NCI-H187 (cell line): Measurements from ENCODE around the gene SETBP1.

Source experiments
- DNase-seq, 2 experiments: peaks; one replicate each; lab custom pipeline; 2025; lab: John Stamatoyannopoulos, UW

Gene SETBP1

DNA sequence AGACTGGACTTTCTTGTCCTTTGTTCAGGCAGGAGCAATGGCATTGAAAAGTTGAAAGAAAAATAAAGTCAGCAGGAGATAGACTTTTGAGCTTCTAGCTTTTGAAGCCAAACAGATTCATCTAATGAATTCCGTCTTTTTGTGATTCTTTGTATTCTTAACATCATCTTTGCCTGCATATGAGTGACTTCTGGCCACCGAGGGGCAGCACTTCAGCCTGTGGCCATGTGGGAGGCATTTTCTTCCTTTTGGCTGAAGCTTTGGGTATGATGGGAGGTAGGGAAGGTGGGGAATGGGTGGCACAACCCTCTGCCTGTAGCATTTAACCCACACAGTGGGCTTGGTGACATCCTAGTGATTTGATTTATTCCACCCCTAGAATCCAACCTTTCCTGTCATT, 220.6 kb downstream of the SETBP1 start:
- DNase-seq, result no peak

DNA sequence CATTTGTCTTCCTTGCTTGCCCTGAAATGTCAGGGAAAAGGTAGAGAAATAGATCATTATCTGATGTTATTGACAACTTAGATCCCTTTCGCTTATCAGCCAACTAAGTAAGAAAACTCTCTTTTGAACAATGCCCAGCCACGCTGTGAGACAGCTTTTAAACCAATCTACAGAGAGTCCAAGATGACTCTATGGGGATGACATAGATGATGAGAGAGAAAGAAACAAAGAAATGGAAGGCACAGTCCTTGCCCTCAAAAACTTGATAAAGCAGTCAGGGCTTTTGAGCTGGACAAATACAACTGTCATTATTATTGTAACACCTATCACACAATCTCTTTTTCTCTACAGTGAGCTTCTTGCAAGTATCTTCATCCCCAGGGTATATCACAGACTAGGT, 222.6 kb downstream of the SETBP1 start:
- DNase-seq, result no peak

- DNase-seq, result no peak
Observed at GRCh38 chr18:44904768-44905167, 224.1 kb downstream of the SETBP1 start.

DNA sequence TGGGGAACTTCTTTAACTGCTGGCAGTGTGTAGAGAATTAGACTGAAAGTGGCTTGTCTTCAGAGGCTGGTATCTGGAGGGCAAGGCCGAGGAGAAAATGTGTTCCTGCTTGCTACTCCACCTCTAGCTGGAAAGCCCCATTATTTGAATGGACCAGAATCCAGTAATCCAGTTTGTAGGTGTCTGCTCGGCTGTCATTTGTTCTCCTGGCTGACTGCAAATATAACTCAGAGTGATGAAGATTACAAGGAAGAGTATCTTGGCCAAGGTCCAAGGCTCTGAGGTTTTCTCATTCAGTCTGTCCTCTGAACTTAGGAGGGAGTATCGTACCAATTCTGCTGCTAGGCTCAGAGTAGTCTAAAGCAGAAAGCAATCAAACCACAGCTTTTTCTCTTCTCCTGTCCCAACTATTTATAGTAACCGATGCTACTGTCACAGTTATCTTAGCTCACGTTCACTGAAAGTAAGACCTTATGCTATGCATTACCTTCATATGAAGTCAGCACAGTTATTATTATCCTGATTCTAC, 228.6 kb downstream of the SETBP1 start:
- DNase-seq, result no peak

DNA sequence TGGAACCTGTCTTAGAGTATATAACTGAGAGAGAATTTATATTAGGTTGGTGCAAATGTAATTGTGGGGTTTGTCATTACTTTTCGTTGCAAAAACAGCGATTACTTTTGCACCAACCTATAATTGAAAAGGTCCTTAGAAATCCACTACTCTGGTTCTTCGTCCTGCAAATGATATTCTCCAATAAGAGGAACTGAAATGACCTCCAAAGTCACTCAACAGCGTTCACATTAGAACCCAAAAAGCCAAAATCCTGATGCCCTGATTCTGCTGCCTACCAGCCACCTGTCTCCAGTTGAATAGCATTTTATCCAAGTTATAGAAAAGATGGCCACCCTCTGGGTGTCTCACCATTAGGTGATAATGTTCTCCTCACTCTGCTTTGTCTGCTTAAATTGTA, 230.6 kb downstream of the SETBP1 start:
- DNase-seq, result no peak

DNA sequence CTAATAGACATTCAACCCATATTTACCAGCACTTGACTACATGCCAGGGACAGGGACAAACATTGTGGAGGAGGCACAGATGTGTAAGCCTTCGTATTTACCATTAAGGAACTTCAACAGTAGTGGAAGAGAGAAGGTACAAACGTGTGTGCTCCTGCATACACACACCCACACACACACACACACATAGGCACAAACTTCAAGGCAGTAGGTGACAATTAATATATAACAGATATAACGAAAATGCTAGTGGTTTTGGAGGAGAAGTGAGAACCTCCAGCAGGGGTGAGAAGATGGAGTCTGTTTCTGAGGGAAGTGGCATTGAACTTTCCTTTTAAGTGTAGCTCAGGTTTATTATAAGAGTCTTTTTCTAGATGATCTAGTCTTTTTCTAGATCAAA, 231.1 kb downstream of the SETBP1 start:
- DNase-seq, result no peak

DNA sequence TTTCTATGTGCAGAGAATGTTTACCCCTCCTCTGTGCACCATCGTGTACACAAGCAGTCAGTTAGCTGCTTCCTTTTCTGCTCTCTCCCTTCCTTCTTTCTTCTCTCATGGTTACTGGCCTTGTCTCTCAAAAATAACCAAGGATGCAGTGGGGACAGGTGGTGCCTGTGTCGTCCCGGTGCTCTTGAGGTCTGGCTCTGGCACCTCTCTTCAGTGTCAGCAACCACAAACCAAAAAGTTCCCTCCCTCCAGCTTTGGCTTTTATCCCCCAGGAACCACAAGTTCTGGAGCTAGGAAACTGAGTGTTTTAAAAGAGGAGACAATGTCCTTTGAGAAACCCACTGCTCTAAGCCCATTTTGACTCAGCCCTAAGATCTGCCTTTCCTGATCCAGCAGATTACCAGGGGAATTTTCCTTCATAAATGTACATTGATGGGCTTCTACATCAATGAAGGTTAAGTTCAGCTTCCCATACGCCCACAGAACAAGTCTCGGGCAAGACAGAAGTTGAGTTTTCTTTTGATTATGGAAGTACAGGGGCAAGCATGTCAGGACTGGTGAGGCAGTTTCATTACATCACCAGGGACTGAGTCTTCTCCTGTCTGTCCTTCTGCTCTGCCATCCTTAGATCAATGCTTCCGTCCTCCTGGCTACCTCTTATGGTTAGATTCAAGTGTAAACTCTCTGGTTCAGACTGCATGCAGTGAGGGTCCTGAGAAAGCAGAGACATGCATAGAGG, 232.2 kb downstream of the SETBP1 start:
- no peak for DNase-seq

- no peak for DNase-seq
Observed at GRCh38 chr18:44914028-44914427, 233.3 kb downstream of the SETBP1 start.

DNA sequence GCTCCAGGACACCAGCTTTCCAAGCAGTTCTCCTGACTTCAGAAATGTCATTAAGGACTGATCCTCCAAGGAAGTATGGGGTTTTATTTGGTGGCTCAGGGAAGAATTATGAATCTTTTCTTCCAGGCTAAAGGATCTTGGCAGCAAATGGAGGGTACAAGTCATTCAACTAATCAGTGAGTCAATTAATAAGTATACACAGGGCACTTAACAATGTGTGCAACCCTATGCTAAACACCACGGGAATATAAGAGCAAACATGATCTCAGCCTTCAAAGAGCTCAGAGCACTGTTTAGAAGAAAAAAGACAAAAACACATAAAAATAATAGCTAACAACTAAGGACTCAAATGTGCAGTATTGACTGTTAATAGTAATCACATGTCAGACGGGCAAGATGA, 234.5 kb downstream of the SETBP1 start:
- no peak for DNase-seq

- no peak for DNase-seq
Observed at GRCh38 chr18:44915661-44916060, 235.0 kb downstream of the SETBP1 start.

DNA sequence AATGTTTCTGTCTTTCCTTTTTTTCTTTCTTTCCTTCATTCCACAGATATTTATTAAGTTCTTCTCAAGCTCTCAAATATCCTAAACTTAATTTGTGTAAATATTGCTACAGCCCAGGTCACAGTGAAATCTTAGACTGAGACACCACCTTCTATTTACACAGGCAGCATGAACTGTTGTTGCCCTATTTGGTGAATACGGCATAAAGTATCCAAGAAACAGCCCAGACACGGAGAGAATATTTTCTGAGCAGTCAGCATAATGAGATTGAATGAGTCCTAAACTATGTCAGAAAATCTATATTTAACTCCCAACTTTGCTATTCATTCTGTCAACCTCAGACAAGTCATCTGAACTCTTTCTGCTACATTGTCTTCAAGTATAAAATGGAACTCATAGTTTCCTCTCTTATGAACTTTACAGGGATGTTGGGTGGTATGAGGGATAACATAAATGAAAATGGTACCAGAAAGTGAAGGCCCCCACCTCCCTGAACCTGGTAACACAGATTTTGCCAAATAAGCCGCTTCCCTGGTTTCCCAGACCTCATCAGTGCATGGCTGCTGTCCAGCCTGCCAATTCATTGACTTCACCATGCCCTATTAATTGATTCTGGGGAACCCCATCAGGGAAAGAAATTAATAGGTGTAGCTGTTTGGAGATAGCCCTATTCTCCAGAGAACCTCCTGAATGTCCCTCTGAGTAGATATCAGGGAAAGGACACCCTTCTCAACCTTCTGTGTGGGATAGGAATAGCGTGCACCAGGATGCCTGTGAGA, 235.9 kb downstream of the SETBP1 start:
- no peak for DNase-seq

DNA sequence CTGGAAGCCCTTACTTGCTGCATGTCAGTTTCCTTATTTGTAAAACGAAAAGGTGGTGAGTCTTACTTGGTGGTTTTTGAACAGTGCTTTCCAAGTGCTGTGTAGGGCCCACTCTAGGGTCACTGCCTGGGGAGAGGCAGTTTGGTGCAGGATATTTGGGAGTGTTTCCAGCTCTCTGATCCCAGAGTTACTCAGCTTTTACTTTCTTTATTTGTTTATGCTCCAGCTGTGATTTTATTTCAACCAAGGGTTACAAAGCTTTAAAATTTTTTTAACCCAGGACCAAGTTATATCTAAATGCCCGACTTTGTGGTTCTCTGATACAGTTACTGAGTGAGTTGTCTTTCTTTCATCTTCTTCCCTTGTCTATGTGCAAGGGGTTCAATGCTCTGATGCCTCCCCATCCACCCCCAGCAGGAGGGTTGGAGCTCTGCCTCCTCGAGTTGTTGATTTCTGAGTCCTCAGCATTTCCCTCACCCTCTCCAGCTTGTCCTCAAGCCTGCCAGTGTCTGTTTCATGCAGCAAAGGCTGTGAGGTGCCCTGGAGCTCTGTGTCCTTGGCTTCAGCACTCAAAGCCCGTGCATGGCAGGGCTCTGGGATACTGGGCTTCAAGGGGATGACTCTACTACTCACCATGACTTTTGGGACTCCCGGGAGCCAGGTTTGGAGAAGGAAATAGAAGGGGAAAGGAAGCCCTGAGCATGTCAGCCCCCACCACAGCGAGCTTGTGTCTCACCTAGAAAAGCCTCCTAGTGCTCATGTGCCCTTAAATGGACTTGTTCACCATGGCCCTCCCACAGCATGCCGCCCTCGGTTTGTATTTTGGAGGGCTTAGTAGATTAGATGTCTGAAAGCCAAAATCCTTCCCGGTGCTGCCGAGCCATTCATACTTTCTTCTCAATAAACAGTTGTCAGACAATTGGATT, 236.8 kb downstream of the SETBP1 start:
- DNase-seq, result no peak

DNA sequence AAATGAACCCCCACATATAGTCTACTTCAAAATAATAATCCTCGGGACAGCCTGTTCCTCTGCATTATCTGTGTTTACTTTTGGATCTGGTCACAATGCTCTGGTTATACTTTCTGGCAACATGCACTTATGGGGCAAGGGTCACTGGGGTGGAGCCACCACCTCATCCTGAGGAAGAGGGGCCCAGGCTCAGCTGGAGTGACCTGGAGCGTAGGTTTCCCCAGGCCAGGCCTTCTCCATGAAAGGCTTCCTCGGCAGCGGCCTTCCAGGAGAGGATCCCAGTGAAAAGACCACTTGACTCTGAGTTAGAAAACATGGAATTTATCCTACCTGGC, 237.4 kb downstream of the SETBP1 start:
- DNase-seq, result no peak

DNA sequence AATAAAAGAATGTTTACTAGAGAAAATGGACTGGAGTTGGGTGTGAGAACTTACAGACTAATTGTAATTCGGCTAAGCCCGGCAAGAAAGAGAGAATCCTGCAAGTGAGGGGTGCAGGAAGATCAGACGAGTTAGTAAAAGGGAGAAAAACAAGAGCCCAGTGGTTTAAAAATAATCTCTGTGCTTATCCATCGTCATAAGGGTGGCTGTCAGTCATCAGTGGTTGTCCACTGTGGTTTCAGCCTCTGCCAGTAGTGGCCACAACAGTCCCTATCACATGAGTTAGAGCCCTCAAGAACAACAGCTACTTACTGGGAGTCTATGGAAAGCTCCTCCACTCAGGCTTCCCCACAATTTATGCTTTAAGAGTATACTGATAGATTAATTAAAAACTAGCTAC, 239.8 kb downstream of the SETBP1 start:
- DNase-seq, result no peak

GRCh38 chr18:44921974-44922373, 241.3 kb downstream of the SETBP1 start:
- DNase-seq, result no peak

- DNase-seq, result no peak
Observed at GRCh38 chr18:44922968-44923367, 242.3 kb downstream of the SETBP1 start.

GRCh38 chr18:44924785-44925499, 244.3 kb downstream of the SETBP1 start:
- no peak for DNase-seq

- DNase-seq, result no peak
Observed at GRCh38 chr18:44927127-44927849, 246.6 kb downstream of the SETBP1 start.

DNA sequence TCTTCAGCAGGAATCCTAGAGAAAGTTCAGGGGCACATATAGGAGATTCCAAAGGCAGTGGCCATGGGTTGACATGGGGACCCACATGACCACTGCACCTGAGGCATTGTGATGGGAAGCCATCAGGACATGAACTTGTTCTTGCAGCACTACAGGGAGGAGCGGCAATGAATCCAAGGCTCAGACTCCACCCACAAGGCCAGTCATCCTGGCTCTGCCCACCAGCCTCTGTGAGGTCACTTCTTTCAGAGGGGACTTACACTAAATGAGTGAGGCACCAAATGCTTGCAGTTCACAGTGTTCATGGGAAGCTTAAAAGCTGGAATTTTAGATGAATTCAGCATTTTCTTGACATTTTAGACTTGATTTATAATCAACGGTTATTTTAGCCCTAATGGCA, 254.2 kb downstream of the SETBP1 start:
- no peak for DNase-seq

DNA sequence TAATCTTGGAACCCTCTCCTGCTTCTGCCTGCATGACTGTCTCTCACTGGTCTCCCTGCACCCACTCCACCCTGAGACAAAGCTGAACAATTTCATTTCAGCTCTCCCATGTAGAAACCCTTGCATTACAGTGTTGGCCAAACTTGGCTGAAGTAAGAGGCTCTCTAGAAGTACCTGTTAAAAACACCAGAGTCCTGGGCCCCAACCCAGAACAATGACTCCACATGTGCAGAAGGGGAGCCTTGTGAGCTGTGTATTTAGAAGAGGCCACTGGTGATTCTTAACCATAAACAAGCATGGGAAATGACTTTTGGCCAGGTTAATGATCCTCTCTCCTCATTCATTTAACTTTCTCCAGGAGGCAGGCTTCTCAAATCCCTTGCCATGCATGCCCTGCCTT, 254.8 kb downstream of the SETBP1 start:
- DNase-seq, result no peak

GRCh38 chr18:44936485-44936884, 255.8 kb downstream of the SETBP1 start:
- DNase-seq, result no peak
